ENCODE results near the gene CDH13. TPM values are rescaled to one million over a fixed set of nuclear protein-coding genes. Genes with fewer than 3 reads are reported as not detected.
A peak's percentile ranks its signal among the peaks of the same experiment; 100 is the strongest.

The CDH13 gene
- total and polyA plus RNA-seq, 8 donors = 0.12 to 21.4 (median 1.7) TPM; not detected in 1

DNA sequence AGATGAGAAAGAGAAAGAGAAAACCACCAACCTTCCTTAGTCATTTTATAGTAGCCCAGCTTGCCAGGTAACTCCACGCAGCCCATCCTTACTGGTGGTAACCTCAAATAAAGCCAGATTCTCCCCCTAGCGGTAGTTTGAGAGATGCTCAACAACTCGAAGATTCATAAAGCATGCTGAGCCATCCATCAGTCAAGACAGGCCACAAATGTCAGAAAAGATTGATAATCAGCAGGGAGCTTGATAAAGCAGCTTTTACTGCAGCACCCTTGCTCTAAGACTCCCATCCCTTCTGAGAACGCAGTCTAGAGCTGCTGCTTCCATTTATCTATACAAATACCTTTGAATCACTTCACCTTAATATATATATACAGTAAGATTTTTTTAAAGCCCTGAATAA is 729.5 kb downstream of the CDH13 start:
- DNase-seq = peak in 1 of 2 donors; percentile 68
- no peaks in the 10 kb centered on the region for H3K9me3 ChIP-seq
- H3K4me3 ChIP-seq = no peak overlapping the region
- TF ChIP-seq POLR2A (IDR thresholded peaks at IDR 0.05) (no peak), POLR2AphosphoS5 (IDR thresholded peaks at IDR 0.05) (no peak), EP300 (IDR thresholded peaks at IDR 0.05) (no peak)
- TF ChIP-seq, protein P1, sequence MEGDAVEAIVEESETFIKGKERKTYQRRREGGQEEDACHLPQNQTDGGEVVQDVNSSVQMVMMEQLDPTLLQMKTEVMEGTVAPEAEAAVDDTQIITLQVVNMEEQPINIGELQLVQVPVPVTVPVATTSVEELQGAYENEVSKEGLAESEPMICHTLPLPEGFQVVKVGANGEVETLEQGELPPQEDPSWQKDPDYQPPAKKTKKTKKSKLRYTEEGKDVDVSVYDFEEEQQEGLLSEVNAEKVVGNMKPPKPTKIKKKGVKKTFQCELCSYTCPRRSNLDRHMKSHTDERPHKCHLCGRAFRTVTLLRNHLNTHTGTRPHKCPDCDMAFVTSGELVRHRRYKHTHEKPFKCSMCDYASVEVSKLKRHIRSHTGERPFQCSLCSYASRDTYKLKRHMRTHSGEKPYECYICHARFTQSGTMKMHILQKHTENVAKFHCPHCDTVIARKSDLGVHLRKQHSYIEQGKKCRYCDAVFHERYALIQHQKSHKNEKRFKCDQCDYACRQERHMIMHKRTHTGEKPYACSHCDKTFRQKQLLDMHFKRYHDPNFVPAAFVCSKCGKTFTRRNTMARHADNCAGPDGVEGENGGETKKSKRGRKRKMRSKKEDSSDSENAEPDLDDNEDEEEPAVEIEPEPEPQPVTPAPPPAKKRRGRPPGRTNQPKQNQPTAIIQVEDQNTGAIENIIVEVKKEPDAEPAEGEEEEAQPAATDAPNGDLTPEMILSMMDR (IDR thresholded peaks at IDR 0.05) = peak in 4 of 7 experiments; percentile 19 to 52 (median 32)
- no peaks in the 10 kb centered on the region for H3K4me1 ChIP-seq
- WGBS, 5 donors = 1 to 9% (median 4%) methylated on average over 4 of the region's 4 CpGs
- H3K27ac ChIP-seq = no peak overlapping the region
- intact Hi-C loops (cut with DNase I; ENCODE audit: low total_unique reads) = no loop called here
- H3K36me3 ChIP-seq = no peaks in the 10 kb centered on the region
- H3K27me3 ChIP-seq = no peaks in the 10 kb centered on the region

DNA sequence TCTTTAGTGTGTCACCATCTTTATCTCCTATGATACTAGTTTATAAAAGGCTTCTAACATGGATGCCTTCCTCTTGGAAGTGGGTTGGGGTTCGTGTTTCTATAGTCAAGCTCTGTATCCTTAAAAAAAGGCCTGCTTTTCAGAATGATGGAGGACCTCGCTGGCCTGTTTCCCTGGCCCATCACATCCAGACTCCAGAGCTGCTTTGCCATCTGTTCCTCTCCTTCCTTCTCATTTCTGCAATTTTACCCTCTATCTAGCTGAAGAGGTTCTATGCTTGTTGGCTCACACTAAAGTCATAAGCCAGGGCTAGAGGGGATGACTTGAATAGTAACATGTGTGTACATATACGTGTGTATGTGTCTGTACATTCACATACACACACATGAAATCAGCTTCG is 730.2 kb downstream of the CDH13 start:
- Histone ChIP-seq H3K27ac (no peak overlapping the region), H3K36me3 (no peaks in the 10 kb centered on the region), H3K4me1 (no peaks in the 10 kb centered on the region), H3K9me3 (no peaks in the 10 kb centered on the region), H3K27me3 (no peaks in the 10 kb centered on the region), H3K4me3 (no peak overlapping the region)
- no peak for DNase-seq
- no peak for TF ChIP-seq POLR2AphosphoS5 (IDR thresholded peaks at IDR 0.05)
- TF ChIP-seq POLR2A (IDR thresholded peaks at IDR 0.05) = no peak
- TF ChIP-seq, protein P1 (IDR thresholded peaks at IDR 0.05) = no peak
- TF ChIP-seq EP300 (IDR thresholded peaks at IDR 0.05) = no peak
- intact Hi-C loops (cut with DNase I; ENCODE audit: low total_unique reads) = no loop called here
- 65 to 74% (median 68%) methylated on average over 4 of the region's 4 CpGs for WGBS, 5 donors

DNA sequence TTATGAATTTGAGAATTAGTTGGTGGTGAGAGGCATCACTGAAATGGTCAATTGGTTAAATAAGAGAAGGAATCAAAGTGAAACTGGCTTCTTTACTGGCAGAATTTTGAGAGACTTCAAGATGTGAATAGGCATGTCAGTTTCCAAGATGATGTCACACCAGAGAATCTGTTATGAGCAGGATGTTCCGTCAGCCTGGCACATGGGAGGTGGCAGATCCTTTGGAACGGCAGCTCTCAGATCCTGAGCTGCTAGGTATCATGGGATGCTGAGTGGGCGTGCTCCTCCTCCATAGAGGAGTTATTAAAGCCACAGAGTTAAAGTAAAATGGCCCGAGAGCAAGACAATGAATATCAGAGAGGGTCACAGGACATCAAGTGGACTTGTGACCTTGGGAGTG is 736.8 kb downstream of the CDH13 start:
- H3K4me3 ChIP-seq = no peak overlapping the region
- H3K4me1 ChIP-seq = no peaks in the 10 kb centered on the region
- intact Hi-C loops (cut with DNase I; ENCODE audit: low total_unique reads) = no loop called here
- WGBS, 5 donors = 66 to 71% (median 66%) methylated on average over 4 of the region's 4 CpGs
- no peak overlapping the region for H3K27ac ChIP-seq
- peaks cover 0 to 5% (median 0%) of the 10 kb centered on the region in 3 donors for H3K27me3 ChIP-seq
- H3K36me3 ChIP-seq = no peaks in the 10 kb centered on the region
- no peak for DNase-seq
- TF ChIP-seq, protein P1 (IDR thresholded peaks at IDR 0.05) = no peak
- TF ChIP-seq EP300 (IDR thresholded peaks at IDR 0.05) (no peak), POLR2AphosphoS5 (IDR thresholded peaks at IDR 0.05) (no peak), POLR2A (IDR thresholded peaks at IDR 0.05) (no peak)
- no peaks in the 10 kb centered on the region for H3K9me3 ChIP-seq

DNA sequence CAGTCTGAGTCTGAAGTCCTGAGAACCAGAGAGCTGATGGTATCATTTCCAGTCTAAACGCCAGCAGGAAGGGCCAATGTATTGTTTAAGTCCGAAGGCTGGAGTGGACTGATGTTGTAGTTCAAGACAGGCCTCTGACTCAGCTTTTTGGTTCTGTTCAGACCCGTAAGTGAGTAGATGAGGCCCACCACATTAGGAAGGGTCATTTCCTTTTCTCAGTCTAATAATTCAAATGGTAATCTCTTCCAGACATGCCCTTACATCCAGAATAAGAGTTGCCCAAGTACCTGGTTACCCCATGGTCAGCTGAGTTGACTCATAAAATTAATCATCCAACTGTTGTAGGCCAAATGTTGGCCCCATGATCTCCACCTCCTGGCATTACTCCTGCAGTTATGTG is 738.4 kb downstream of the CDH13 start:
- intact Hi-C loops (cut with DNase I; ENCODE audit: low total_unique reads) = no loop called here
- Histone ChIP-seq H3K9me3 (no peaks in the 10 kb centered on the region), H3K4me3 (no peak overlapping the region), H3K27me3 (peaks cover 0 to 5% (median 0%) of the 10 kb centered on the region in 3 donors), H3K27ac (no peak overlapping the region), H3K36me3 (no peaks in the 10 kb centered on the region), H3K4me1 (no peaks in the 10 kb centered on the region)
- DNase-seq = no peak
- TF ChIP-seq EP300 (IDR thresholded peaks at IDR 0.05) (no peak), POLR2AphosphoS5 (IDR thresholded peaks at IDR 0.05) (no peak), POLR2A (IDR thresholded peaks at IDR 0.05) (no peak)
- TF ChIP-seq, protein P1 (IDR thresholded peaks at IDR 0.05) = no peak
- 55 to 85% (median 70%) methylated on average over 3 of the region's 3 CpGs for WGBS, 5 donors
